Colon (tissue), 2 donors: ENCODE data around the gene CLEC1A.

Source experiments
- FAIRE-seq: peaks from 2 replicates; lab custom pipeline; 2012; peaks lifted over from hg19 to GRCh38; lab: Jason Lieb, UNC
- donor health status: control.
- donor health status: control.

The CLEC1A gene, protein sequence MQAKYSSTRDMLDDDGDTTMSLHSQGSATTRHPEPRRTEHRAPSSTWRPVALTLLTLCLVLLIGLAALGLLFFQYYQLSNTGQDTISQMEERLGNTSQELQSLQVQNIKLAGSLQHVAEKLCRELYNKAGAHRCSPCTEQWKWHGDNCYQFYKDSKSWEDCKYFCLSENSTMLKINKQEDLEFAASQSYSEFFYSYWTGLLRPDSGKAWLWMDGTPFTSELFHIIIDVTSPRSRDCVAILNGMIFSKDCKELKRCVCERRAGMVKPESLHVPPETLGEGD

DNA sequence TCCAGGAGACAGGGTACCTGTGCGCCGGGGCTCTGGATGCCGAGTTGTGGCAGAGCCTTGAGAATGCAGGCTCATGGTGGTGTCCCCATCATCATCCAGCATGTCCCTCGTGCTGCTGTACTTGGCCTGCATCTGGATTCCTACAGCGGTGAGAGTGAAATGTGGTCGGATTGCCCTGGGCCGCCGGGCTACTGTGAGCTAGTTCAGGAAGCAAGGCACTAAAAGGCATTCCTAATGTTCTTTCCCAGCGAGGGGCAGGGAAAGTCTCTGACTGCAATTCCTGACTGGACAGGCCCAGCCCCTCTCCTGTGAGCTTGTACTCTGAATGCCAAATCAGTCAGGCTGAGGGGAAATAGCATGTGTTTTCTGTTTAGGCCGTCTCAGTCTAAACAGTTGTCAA, at the start of gene CLEC1A:
CLEC1A (minus strand) TSS at position 195 of the 400 bp plus-strand sequence; CDS start at position 132, 63 bp downstream.
- no peak for FAIRE-seq

DNA sequence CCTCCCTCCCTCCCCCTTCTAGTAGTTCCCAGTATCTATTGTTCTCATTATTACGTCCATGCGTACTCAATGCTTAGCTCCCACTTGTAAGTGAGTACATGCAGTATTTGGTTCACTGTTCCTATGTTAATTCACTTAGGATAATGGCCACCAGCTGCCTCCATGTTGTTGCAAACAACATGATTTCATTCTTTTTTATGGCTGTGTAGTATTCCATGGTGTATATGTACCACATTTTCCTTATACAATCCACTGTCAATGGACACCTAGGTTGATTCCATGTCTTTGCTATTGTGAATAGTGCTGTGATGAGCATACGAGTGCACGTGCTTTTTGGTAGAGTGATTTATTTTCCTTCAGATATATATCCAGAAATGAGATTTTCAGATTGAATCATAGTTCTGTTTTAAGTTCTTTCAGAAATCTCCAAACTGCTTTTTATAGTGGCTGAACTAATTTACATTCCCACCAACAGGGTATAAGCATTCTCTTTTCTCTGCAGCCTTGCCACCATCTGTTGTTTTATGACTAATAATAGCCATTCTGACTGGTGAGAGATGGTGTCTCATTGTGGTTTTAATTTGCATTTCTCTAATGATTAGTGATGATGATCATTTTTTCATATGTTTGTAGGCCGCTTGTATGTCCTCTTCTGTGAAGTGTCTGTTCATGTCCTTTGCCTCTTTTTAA, 49.1 kb upstream of the CLEC1A start:
- no peak for FAIRE-seq

DNA sequence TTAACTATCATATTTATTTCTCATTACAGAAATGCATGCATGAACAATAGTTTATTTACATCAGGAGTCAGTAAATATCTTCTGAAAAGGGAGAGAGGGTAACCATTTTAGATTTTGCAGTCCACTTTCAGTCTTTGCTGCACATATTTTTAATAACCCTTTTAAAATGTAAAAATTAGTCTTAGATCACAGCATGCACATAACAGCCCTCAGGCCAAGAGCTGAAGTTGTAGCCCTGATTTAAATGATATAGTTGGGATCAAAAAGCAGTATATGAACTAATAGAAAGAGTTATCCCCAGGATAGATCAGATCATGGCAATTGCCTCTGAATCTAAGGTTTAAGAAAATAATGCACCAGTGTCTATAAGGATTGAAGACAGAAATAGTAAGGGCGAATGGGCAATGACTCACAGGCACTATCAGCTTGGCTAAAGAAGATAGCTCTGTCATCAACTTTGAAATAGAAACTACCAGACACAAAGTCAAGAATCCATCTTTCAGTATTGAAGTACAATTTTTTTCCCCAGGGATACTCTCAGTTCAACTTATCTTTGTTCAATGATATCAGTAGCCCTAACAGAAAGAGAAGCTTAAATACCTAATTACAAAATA, 44.3 kb upstream of the CLEC1A start:
- FAIRE-seq, result no peak

DNA sequence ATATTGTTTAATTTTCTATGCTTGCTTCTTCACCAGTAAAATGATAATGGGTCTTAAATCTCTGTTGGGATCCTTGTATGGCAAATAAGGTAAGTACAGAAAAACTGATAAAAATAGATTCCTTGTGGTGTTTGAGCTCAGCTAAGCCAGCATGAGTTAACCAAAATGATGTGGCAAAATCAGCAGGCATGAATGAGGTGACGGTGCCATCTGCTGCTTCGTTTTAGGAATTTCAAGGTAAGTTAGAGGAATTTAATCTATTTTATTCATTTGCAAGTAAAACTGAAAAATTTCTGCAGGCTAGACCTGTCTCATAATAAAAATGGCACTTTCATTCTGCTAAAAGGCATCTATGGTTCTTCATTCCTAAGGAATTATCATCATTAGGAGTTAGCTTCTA, 41.2 kb upstream of the CLEC1A start:
- no peak for FAIRE-seq

DNA sequence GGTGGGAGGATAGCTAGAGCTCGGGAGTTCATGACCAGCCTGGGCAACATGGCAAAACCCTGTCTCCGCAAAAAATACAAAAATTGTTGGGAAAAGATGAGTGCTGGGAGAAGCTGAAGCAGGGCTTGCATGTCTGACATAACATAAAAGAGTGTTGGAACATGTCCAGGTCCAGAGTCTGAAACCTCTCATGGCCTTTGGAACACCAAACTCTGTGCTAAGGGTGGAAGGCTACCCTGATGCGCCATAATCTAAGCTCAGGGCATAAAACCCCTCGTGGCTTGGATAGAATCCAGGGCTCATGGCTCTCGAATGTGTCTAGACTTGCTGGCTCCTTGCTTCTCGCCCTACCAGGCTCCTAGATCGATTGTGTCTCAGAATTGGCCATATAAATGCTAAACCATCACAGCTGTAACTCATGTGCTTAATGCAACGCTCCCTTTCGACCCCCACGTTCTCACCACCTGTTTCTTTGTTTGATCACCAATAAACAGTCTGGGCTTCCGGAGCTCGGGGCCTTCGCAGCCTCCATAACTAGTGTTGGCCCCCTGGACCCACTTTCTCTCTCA, 37.9 kb upstream of the CLEC1A start:
- FAIRE-seq, result no peak

DNA sequence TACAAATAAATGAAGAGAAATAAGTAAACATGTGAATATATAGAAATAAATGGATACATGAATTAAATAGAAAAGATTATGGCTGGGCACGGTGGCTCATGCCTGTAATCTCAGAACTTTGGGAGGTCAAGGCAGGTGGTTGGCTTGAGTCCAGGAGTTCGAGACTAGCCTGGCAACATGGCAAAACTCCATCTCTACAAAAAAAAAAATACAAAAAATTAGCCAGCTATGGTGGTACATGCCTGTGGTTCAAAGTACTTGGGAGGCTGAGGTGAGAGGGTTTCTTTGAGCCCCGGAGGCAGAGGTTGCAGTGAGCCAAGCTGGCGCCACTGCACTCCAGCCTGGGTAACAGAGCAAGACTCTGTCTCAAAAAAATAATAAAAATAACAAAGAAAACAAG, 36.3 kb upstream of the CLEC1A start:
- no peak for FAIRE-seq

DNA sequence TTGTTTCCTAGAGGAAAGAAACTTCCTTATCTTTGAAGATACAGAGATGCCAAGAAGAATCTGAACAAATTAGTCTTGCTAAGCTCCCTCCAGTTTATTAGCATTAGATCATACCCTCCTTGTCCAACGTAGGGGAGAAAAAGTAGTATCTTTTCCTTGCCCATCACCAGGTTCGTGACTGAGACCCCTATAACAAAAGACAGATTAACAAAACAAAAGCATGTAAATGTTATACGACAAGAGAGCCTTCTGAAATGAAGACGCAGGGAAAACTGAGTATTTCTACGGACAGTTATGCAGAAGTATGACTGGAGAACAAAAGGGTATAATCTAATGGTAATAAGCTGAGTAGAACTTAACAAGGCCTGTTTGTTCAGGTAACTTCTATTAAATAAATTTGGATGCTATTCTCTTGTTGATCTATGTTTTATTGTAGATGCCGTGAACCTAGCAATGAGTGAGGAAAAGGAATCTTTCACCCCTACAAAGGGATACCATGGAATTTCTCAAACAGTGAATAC, 34.1 kb upstream of the CLEC1A start:
- no peak for FAIRE-seq

DNA sequence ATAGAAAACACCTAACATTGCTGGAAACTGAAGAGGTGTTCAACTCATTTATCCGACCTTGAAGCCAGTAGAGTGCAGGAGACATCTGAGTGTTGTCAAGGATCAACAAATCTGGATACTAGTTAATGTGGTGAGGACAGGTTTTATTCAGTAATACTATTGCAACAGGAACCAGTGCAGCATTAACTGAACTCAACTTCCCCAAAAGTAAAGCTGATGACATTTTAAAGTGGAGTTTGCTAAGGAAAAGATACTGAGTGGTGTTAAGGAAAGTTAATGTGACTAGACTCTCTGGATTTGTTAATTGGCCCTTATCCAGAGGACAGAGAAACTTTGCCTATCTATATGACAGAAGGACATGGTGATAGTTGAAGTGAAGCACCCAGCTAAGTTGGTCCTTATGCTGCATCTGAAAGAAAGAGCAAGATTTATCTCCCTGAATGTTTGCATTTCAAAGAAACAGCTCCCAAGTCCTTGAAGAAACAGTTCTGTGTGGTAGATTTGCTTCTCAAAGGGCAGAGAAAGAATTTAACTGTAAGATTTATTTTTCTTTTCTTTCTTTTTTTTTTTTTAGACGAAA, 32.4 kb upstream of the CLEC1A start:
- FAIRE-seq, result no peak

DNA sequence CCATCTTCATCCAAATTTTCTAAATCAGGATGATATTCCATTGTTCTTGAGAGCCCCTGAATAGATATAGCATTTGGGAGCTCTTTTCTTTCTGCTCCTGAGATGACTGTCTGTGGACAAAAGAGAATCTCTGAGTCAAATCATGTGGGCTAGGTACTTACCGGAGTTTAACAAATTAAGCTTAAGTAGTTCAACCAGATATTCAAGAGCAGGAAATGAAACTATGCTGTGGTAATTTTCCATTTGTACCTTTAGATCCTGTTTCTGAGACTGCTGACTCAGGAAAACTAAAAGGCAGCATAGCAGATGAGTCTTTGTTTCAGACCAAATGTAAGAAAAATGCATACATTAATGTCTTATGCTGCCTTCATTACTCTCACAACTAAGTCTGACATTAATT, 31.3 kb upstream of the CLEC1A start, which contains the start of gene CLEC7A:
CLEC7A (minus strand) TSS at position 158 of the 400 bp plus-strand sequence; CDS start at position 41, 117 bp downstream.
- no peak for FAIRE-seq

DNA sequence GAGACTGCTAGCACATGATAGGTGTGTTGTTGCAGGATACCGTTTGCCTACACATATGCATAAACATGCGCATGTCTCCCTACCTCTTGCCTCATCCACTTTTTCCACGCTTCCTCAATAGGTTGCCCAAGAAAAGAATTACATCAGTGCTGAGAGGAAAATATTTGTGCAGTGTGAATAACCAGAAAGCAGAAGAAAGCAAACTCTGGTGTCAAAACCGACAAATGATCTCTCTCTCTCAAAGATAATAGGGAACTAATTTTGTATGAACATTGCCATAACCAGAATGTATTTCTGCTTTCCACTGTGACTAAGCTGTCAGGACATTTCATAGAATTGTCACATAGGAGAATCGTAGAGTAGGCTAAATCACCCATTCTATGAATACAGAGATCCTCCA, 29.9 kb upstream of the CLEC1A start:
- FAIRE-seq, result no peak

DNA sequence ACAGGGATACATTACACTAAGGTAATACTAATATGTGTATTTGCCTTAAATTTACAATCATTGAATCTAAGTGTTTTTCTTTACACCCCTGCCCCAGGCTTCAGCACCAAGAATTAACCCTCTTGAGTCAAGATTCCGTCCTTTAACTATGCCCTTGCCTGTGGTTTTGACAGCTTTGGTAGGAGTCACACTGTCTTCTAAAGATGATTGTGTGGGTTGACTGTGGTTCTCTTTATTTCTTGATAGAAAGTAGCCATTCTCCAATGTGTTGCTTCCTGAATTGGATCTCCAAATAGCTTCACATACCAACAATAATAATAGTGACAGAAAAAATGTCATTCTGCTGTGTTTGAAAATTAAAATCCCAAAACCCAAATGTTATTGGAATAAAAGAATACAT, 27.6 kb upstream of the CLEC1A start:
- FAIRE-seq, result no peak

DNA sequence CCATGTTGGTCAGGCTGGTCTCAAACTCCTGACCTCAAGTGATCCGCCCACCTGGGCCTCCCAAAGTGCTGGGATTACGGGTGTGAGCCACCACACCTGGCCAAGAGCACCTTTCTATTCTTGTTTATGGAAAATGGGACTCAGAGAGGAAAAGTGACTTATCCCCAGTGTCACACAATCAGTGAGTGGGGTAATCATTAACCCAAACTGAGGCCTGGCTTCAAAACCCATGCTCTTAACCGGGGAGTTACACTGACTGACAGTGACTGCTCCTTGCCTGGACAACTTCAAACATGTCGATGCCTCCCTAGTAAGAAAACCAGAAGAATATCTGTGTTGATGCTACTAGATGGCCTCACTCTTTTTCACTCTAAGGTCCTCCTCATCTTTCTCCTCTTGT, 23.9 kb upstream of the CLEC1A start:
- FAIRE-seq, result no peak

DNA sequence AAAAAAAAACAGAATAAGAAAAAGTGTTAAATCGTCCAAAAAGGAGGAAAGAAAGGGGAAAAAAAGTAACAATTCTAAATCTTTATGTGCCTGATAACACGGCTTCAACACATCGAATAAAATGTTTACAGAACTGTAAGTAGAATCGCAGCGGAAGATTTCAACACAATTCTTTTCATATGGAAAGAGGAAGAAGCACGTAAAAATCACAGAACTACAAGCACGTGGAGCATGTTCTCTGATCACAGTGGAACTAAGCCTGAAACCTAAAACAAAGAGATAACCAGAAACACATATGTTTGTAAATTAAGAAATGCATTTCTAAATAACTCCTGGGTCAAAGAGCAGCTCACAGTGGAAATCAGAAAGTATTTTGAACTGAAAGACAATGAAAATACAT, 22.5 kb upstream of the CLEC1A start:
- no peak for FAIRE-seq

DNA sequence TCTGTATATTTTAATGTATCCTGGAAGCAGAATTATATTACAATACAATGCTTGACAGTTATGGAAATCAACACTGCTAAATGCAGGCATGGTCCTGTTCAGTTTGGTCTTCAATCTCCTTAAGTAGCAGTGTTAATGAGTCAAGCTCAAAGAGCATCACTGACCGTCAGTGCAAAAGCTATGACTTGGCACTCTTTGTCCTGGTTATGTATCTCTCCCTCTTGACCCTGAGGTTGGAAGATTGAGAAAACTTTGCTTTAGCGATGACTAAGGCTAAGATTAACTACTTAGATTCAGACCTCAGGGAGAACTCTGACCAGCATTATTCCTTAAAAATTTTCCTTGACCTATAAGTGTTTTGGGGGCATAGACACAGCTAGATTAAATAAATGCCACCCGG, 20.3 kb upstream of the CLEC1A start:
- no peak for FAIRE-seq

DNA sequence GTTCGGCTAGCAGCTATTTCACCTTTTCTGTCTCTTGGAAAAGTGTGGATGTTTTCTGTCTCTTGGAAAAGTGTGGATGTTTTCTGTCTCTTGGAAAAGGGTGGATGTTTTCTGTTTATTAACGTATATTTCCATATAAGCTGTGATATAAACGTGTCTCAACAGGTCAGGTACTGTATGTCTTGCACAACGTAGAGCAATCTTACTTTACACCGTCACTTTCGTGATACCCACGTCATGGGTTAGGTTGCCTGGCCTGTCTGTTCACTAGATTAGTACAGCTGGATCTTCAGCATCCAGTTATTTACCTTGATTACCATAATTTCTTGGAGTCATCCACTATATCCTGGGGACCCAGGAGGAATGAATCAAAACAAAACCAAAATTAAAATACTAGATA, 17.1 kb upstream of the CLEC1A start:
- no peak for FAIRE-seq

DNA sequence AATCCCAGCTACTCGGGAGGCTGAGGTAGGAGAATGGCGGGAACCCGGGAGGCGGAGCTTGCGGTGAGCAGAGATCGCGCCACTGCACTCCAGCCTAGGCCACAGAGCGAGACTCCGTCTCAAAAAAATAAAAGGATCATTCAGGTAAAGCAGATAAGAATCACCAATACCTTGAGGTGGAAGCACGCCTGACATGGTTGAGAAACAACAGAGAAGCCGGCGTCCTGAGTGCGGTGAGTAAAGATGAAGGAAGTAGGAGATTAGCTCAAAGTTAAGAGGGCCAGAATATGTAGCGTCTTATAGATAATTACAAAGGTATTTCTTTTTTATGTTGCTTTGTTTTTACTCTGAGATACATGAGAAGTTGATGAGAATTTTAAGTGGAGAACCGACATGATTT, 16.5 kb upstream of the CLEC1A start:
- FAIRE-seq, result no peak

DNA sequence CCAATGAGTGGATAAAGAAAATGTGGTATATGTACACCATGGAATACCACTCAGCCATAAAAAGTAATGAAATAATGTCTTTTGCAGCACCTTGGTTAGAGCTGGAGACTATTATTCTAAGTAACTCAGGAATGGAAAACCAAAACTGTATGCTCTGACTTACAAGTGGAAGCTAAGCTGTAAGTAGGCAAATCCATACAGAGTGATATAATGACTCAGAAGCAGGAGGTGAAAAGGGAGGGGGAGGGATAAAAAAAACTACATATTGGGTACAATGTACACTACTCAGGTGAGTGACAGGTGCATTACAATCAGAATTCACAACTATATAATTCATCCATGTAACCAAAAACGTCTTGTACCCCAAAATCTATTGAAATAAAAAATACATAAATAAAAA, 15.1 kb upstream of the CLEC1A start:
- no peak for FAIRE-seq

DNA sequence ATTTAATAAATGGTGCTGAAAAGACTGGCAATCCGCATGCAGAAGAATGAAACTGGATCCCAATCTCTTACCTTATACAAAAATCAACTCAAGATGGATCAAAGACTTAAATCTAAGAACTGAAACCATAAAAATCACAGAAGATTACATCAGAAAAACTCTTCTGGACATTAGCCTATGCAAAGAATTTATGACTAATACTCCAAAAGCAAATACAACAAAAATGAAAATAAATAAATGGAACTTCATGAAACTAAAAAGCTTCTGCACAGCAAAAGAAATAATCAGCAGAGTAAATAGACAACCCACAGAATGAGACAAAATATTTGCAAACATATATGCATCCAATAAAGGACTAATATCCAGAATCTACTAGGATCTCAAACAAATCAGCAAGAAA, 14.3 kb upstream of the CLEC1A start:
- FAIRE-seq, result no peak

DNA sequence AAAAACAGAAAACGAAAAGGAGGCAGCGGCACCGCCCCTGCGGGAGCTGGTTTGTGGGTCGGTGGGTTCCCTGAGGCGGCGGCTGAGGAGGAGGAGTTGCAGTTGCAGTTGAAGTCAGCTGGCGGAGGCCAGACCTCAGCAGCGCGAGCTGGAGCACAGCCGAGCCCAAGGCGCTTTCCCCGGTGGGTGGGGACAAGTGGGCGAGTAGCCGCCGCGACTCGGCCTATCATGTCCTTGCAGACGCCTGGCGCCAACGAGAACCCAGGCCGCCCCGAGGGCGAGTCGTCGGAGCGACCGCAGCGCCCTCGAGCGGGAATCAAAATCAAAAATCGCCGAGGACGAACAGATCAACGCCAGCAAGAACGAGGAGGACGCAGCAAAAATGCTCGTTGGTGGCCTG, 12.7 kb upstream of the CLEC1A start:
- FAIRE-seq, result no peak

DNA sequence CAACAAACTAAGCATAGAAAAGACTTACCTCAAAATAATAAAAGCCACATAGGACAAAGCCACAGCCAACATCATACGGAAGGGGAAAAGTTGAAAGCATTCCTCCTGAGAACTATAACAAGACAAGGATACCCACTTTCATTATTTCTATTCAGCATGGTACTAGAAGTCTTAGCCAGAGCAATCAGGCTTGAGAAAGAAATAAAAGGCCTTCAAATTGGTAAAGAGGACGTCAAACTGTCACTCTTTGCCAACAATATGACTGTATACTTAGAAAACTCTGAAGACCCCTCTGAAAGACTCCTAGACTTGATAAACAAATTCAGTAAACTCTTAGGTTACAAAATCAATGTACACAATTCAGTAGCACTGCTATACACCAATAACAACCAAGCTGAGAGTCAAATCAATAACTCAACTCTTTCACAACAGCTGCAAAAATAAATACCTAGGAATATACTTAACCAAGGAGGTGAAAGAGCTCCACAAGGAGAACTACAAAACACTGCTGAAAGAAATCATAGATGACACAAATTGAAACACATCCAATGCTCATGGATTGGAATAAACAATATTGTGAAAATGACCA, 11.6 kb upstream of the CLEC1A start:
- FAIRE-seq, result no peak

DNA sequence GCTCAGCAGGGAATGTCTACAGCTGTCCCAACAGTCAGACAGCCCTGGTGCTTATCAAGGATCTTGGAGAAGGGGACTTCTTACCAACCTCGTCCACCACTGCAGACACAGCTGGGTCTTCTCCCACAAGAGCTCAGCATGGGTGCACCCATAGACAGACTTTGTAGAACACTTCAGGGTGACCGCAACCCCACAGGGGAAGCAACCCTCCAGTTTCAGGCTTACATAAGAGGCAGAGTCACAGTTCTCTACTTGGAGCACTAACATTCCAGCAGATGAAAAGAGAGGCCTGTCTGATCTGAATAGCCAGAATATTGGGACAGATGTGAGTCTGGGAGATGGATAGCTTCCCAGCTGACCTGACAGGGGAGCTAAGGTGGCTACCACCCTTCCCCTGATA, 3.5 kb upstream of the CLEC1A start:
- FAIRE-seq, result no peak

DNA sequence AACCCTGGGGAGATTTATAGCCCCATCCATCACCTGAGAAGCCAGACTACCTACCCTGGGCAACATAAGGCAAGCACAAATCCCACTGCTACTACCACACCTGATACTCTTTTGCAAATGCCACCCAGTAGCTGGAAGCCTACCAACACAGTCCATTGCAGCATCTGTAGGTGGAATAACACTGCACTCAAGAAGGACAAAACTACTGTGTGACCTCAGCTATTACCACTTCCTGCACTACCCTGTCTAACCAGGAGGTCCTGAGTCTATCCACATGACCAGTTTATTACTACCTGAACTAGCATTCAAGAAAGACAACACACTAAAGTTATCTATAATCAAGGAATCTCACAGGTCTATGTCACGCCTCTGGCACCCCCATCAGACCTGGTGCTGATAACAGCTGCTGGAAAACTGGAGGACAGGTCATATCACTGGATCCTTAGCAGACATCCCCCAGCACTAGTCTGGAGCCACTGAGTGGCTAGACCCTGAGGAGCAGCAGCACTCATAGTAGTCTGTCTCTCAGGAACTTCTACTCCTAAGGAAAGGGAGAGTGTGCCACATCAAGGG, 2.9 kb upstream of the CLEC1A start:
- no peak for FAIRE-seq
